Liver (tissue), 9 donors: ENCODE results near the gene TTC38. TPM values are rescaled to one million over a fixed set of nuclear protein-coding genes. Genes with fewer than 3 reads are reported as not detected.

ENCODE experiments used
- DNase-seq: peaks from one replicate; pipeline ENCODE4 v3.0.0-alpha.2; 2017; ENCODE audit warnings: low spot score
- H3K27ac ChIP-seq, 2 donors: one replicate each; pipeline ENCODE4 v1.7.0; 2013; ENCODE audit warnings: inconsistent platforms in 2 of 2, low read length in 2 of 2, control low read depth in 1 of 2, low read depth in 1 of 2, mild to moderate bottlenecking in 1 of 2
- H3K27me3 ChIP-seq, 4 donors: one replicate each; pipeline versions ENCODE4 v1.6.1 to v1.7.0; 2013; ENCODE audit warnings: low read length in 3 of 4, inconsistent platforms in 1 of 4, mild to moderate bottlenecking in 1 of 4, moderate library complexity in 1 of 4; ENCODE audit not compliant: control insufficient read depth in 4 of 4, insufficient read depth in 4 of 4
- H3K36me3 ChIP-seq, 4 donors: one replicate each; pipeline versions ENCODE4 v1.6.1 to v1.7.0; 2013; ENCODE audit warnings: low read length in 3 of 4, mild to moderate bottlenecking in 3 of 4, low read depth in 1 of 4, moderate library complexity in 1 of 4; ENCODE audit not compliant: control insufficient read depth in 4 of 4, insufficient read depth in 3 of 4
- H3K4me1 ChIP-seq, 4 donors: one replicate each; pipeline versions ENCODE4 v1.6.1 to v1.7.0; 2013; ENCODE audit warnings: low read length in 3 of 4, mild to moderate bottlenecking in 3 of 4, moderate library complexity in 1 of 4; ENCODE audit not compliant: control insufficient read depth in 4 of 4, insufficient read depth in 4 of 4
- H3K4me3 ChIP-seq, 3 donors: one replicate each; pipeline versions ENCODE4 v1.6.1 to v1.7.0; 2013; ENCODE audit warnings: low read length in 3 of 3, control low read depth in 1 of 3, low read depth in 1 of 3, mild to moderate bottlenecking in 1 of 3
- H3K9ac ChIP-seq, 2 donors: one replicate each; pipeline ENCODE4 v1.7.0; 2013; ENCODE audit warnings: low read length in 2 of 2, mild to moderate bottlenecking in 2 of 2, moderate library complexity in 2 of 2, control low read depth in 1 of 2, low read depth in 1 of 2
- H3K9me3 ChIP-seq, 4 donors: one replicate each; pipeline versions ENCODE4 v1.6.1 to v1.7.0; 2013; ENCODE audit warnings: low read length in 3 of 4; ENCODE audit not compliant: control insufficient read depth in 4 of 4
- ATF3 ChIP-seq: IDR thresholded peaks from 2 replicates; pipeline ENCODE4 v1.6.1; 2016; ENCODE audit warnings: antibody characterized with exemption
- CTCF ChIP-seq: fragments of 150-350 bp; IDR thresholded peaks from 2 replicates; pipeline ENCODE4 v1.5.1; 2017; ENCODE audit warnings: improper control_type of control experiment, low read depth, low read length; ENCODE audit not compliant: missing input control
- EGR1 ChIP-seq, 2 donors: IDR thresholded peaks; 2 replicates each; pipeline ENCODE4 v1.6.1; 2016 to 2018; ENCODE audit warnings: antibody characterized with exemption in 2 of 2, low read depth in 2 of 2
- FOXA1 ChIP-seq: IDR thresholded peaks from 2 replicates; pipeline ENCODE4 v1.6.1; 2016; ENCODE audit warnings: antibody characterized with exemption
- FOXA2 ChIP-seq: IDR thresholded peaks from 2 replicates; pipeline ENCODE4 v1.6.1; 2016; ENCODE audit warnings: antibody characterized with exemption
- GABPA ChIP-seq, 2 donors: IDR thresholded peaks in 1 of 2; conservative IDR thresholded peaks in 1 of 2; 2 replicates each; pipeline ENCODE4 v1.6.1; 2016; ENCODE audit warnings: antibody characterized with exemption in 2 of 2, mild to moderate bottlenecking in 1 of 2, moderate library complexity in 1 of 2
- HNF4A ChIP-seq, 2 donors: conservative IDR thresholded peaks; 2 replicates each; pipeline ENCODE4 v1.6.1; 2016; ENCODE audit warnings: antibody characterized with exemption in 2 of 2, mild to moderate bottlenecking in 2 of 2
- HNF4G ChIP-seq: IDR thresholded peaks from 2 replicates; pipeline ENCODE4 v1.6.1; 2016; ENCODE audit warnings: antibody characterized with exemption
- JUND ChIP-seq, 2 donors: IDR thresholded peaks; 2 replicates each; pipeline ENCODE4 v1.6.1; 2016; ENCODE audit warnings: antibody characterized with exemption in 2 of 2
- MAX ChIP-seq: IDR thresholded peaks from 2 replicates; pipeline ENCODE4 v1.6.1; 2016; ENCODE audit warnings: antibody characterized with exemption
- NR2F2 ChIP-seq: IDR thresholded peaks from 2 replicates; pipeline ENCODE4 v1.6.1; 2016; ENCODE audit warnings: antibody characterized with exemption
- RAD21 ChIP-seq, 2 donors: IDR thresholded peaks; 2 replicates each; pipeline ENCODE4 v1.6.1; 2016; ENCODE audit warnings: antibody characterized with exemption in 2 of 2, mild to moderate bottlenecking in 2 of 2
- REST ChIP-seq: IDR thresholded peaks from 2 replicates; pipeline ENCODE4 v1.6.1; 2016; ENCODE audit warnings: antibody characterized with exemption, mild to moderate bottlenecking
- RXRA ChIP-seq, 2 donors: IDR thresholded peaks; 2 replicates each; pipeline ENCODE4 v1.6.1; 2017 to 2018; ENCODE audit warnings: antibody characterized with exemption in 2 of 2, mild to moderate bottlenecking in 1 of 2
- SP1 ChIP-seq: IDR thresholded peaks from 2 replicates; pipeline ENCODE4 v1.6.1; 2018; ENCODE audit warnings: antibody characterized with exemption, mild to moderate bottlenecking
- TAF1 ChIP-seq: conservative IDR thresholded peaks from 2 replicates; pipeline ENCODE4 v1.6.1; 2016; ENCODE audit warnings: antibody characterized with exemption, mild to moderate bottlenecking
- YY1 ChIP-seq: IDR thresholded peaks from 2 replicates; pipeline ENCODE4 v1.6.1; 2016; ENCODE audit warnings: antibody characterized with exemption, mild to moderate bottlenecking
- ZBTB33 ChIP-seq: IDR thresholded peaks from 2 replicates; pipeline ENCODE4 v1.6.1; 2016; ENCODE audit warnings: antibody characterized with exemption
- WGBS: extraction: QIAGEN DNeasy Blood & Tissue Kit; methylation state at CpG from one replicate; pipeline ENCODE4 v1.1.7; 2013; 5-methylcytosine and 5-hydroxymethylcytosine counted together
- polyA plus RNA-seq, 2 donors: library from polyadenylated mRNA; stranded (reverse) in 1 of 2; unstranded in 1 of 2; fragments of 200-250 nt in 1 of 2; fragments of >200 nt in 1 of 2; fragmentation: Nextera tagmentation in 1 of 2; extraction: Ambion mirVana in 1 of 2; gene quantifications; one replicate each; pipeline versions ENCODE4 v1.2.1 to v1.2.3, GENCODE V29; 2013 to 2015
- total RNA-seq, 2 donors: library from RNA; depleted of rRNA; stranded (reverse); fragments of >200 nt; gene quantifications; one replicate each; pipeline ENCODE4 v1.2.3, GENCODE V29; 2014
- donor health status: healthy.
- donor health status: healthy.
- donor health status: healthy.
- donor health status: healthy.
- donor health status: healthy.

Gene TTC38
- total and polyA plus RNA-seq, 4 donors, result 63.9 to 389 (median 128) TPM

- Histone ChIP-seq H3K9ac (no peak overlapping the region), H3K9me3 (no peaks in the 10 kb centered on the region), H3K4me3 (no peak overlapping the region), H3K36me3 (peaks cover 39 to 88% (median 71%) of the 10 kb centered on the region in 4 donors), H3K4me1 (peaks cover 0 to 4% (median 2%) of the 10 kb centered on the region in 4 donors), H3K27ac (peak overlapping the region; percentile 13 to 39), H3K27me3 (no peaks in the 10 kb centered on the region)
- no peak for DNase-seq
- TF ChIP-seq NR2F2 (no peak), EGR1 (IDR thresholded peaks at IDR 0.05; ENCODE audit: low read depth in 2 of 2) (no peak), JUND (IDR thresholded peaks at IDR 0.05) (no peak), TAF1 (no peak), YY1 (no peak), RAD21 (IDR thresholded peaks at IDR 0.05) (no peak), ZBTB33 (no peak), REST (no peak), RXRA (IDR thresholded peaks at IDR 0.05) (no peak), CTCF (no peak), SP1 (no peak), MAX (no peak), FOXA1 (no peak), FOXA2 (no peak), ATF3 (no peak), HNF4A (conservative IDR thresholded peaks at IDR 0.05) (no peak), GABPA (IDR thresholded peaks at IDR 0.05 in 1 of 2, conservative IDR thresholded peaks at IDR 0.05 in 1 of 2) (no peak), HNF4G (no peak)
- 95% methylated on average over 15 of the region's 15 CpGs for WGBS
These were observed 19.4 kb downstream of the TTC38 start for GRCh38 chr22:46286941-46287872.
